WERI-Rb-1 (cell line): Measurements from ENCODE around the gene MYL12A.
A peak's percentile ranks its signal among the peaks of the same experiment; 100 is the strongest.

Experiments used
- DNase-seq: peaks from one replicate; pipeline ENCODE4 v3.0.0-alpha.2; 2020
- H3K27ac ChIP-seq: fragments of 250-450 bp; sonication (Bioruptor Pico); 2 replicates; pipeline ENCODE4 v1.5.1; 2020; ENCODE audit warnings: mild to moderate bottlenecking, moderate library complexity
- H3K27me3 ChIP-seq: fragments of 250-450 bp; sonication (Bioruptor Pico); 2 replicates; pipeline ENCODE4 v1.5.1; 2021; ENCODE audit warnings: mild to moderate bottlenecking, low read depth, moderate library complexity; ENCODE audit not compliant: insufficient read depth, severe bottlenecking
- H3K36me3 ChIP-seq: fragments of 250-450 bp; sonication (Bioruptor Pico); 2 replicates; pipeline ENCODE4 v1.5.1; 2020; ENCODE audit warnings: mild to moderate bottlenecking, moderate library complexity
- H3K4me3 ChIP-seq: 2 replicates; pipeline ENCODE4 v1.5.1; 2011; ENCODE audit warnings: low read depth, mild to moderate bottlenecking, control low read depth, low read length
- H3K9me3 ChIP-seq: fragments of 250-450 bp; sonication (Bioruptor Pico); 2 replicates; pipeline ENCODE4 v1.5.1; 2021; ENCODE audit warnings: mild to moderate bottlenecking, moderate library complexity; ENCODE audit not compliant: severe bottlenecking
- CTCF ChIP-seq: IDR thresholded peaks from 2 replicates; pipeline ENCODE4 v1.5.1; 2011; ENCODE audit warnings: low read depth, mild to moderate bottlenecking, control low read depth, inconsistent platforms, low read length

MYL12A gene

GRCh38 chr18:3293196-3293951, 45.8 kb downstream of the MYL12A start:
- TF ChIP-seq CTCF, result no peak
- no peak overlapping the region for H3K4me3 ChIP-seq
- H3K9me3 ChIP-seq, result no peaks in the 10 kb centered on the region
- H3K27me3 ChIP-seq, result no peaks in the 10 kb centered on the region
- DNase-seq, result no peak
- no peak overlapping the region for H3K27ac ChIP-seq
- H3K36me3 ChIP-seq, result no peaks in the 10 kb centered on the region

GRCh38 chr18:3294435-3295080, 47.0 kb downstream of the MYL12A start:
- no peak for TF ChIP-seq CTCF
- Histone ChIP-seq H3K27me3 (no peaks in the 10 kb centered on the region), H3K27ac (no peak overlapping the region), H3K4me3 (no peak overlapping the region), H3K9me3 (no peaks in the 10 kb centered on the region), H3K36me3 (no peaks in the 10 kb centered on the region)
- no peak for DNase-seq

GRCh38 chr18:3297025-3297984, 49.7 kb downstream of the MYL12A start:
- peak; percentile 95 for DNase-seq
- peak; percentile 93 for TF ChIP-seq CTCF
- H3K27ac ChIP-seq, result peak overlapping the region; percentile 87

GRCh38 chr18:3304832-3305231, 57.2 kb downstream of the MYL12A start:
- no peak for TF ChIP-seq CTCF
- no peaks in the 10 kb centered on the region for H3K36me3 ChIP-seq
- H3K27ac ChIP-seq, result no peak overlapping the region
- no peak overlapping the region for H3K4me3 ChIP-seq
- H3K9me3 ChIP-seq, result no peaks in the 10 kb centered on the region
- no peak for DNase-seq
- H3K27me3 ChIP-seq, result no peaks in the 10 kb centered on the region

More at GRCh38 chr18:3297025-3297984, 49.7 kb downstream of the MYL12A start:
- Histone ChIP-seq H3K27me3 (no peaks in the 10 kb centered on the region), H3K4me3 (peak overlapping the region; percentile 92), H3K9me3 (no peaks in the 10 kb centered on the region), H3K36me3 (no peaks in the 10 kb centered on the region)

- no peak for TF ChIP-seq CTCF
- no peak for DNase-seq
- H3K36me3 ChIP-seq, result no peaks in the 10 kb centered on the region
- H3K4me3 ChIP-seq, result no peak overlapping the region
- H3K27me3 ChIP-seq, result no peaks in the 10 kb centered on the region
- no peaks in the 10 kb centered on the region for H3K9me3 ChIP-seq
- no peak overlapping the region for H3K27ac ChIP-seq
These were observed 57.8 kb downstream of the MYL12A start for GRCh38 chr18:3305354-3305762.
